Nephron (organoid): ENCODE data around the gene ARHGAP26.

Experiments
- H3K27ac Mint-ChIP-seq, 3 experiments: 2 replicates each; pipeline ENCODE4 v1.8.0; 2020; ENCODE audit warnings: mixed read lengths in 3 of 3, mild to moderate bottlenecking in 2 of 3, moderate library complexity in 1 of 3
- H3K27me3 Mint-ChIP-seq: 2 replicates; pipeline ENCODE4 v1.8.0; 2021; ENCODE audit warnings: low read depth, mild to moderate bottlenecking, moderate library complexity, mixed read lengths
- H3K36me3 Mint-ChIP-seq: 2 replicates; pipeline ENCODE4 v1.8.0; 2020; ENCODE audit warnings: low read depth, mixed read lengths
- H3K4me1 Mint-ChIP-seq: 2 replicates; pipeline ENCODE4 v1.8.0; 2020; ENCODE audit warnings: mixed read lengths
- H3K4me3 Mint-ChIP-seq, 3 experiments: 2 replicates each; pipeline ENCODE4 v1.8.0; 2020; ENCODE audit warnings: mild to moderate bottlenecking in 3 of 3, mixed read lengths in 3 of 3, moderate library complexity in 2 of 3
- H3K9me3 Mint-ChIP-seq: 2 replicates; pipeline ENCODE4 v1.8.0; 2020; ENCODE audit warnings: mixed read lengths
- CTCF ChIP-seq, 3 experiments: fragments of 200-600 bp; sonication (generic); IDR thresholded peaks; one replicate each; pipeline ENCODE4 v1.5.0; 2021; ENCODE audit warnings: antibody characterized with exemption in 3 of 3; ENCODE audit not compliant: unreplicated experiment in 3 of 3

ARHGAP26 gene

GRCh38 chr5:143106174-143106573, 336.0 kb downstream of the ARHGAP26 start:
- Mint-ChIP-seq H3K9me3 (no peaks in the 10 kb centered on the region), H3K4me3 (no peak overlapping the region), H3K4me1 (no peaks in the 10 kb centered on the region), H3K27ac (no peak overlapping the region), H3K27me3 (no peaks in the 10 kb centered on the region), H3K36me3 (no peaks in the 10 kb centered on the region)
- TF ChIP-seq CTCF (IDR thresholded peaks at IDR 0.05; ENCODE audit: unreplicated experiment in 3 of 3) = peak; percentile 12 to 36 (median 14)

- Mint-ChIP-seq H3K27me3 (peaks cover 3% of the 10 kb centered on the region), H3K9me3 (no peaks in the 10 kb centered on the region), H3K4me3 (no peak overlapping the region)
Observed at GRCh38 chr5:143108498-143109128, 338.4 kb downstream of the ARHGAP26 start.

GRCh38 chr5:143110591-143110990, 340.4 kb downstream of the ARHGAP26 start:
- Mint-ChIP-seq H3K36me3 (no peaks in the 10 kb centered on the region), H3K27ac (no peak overlapping the region), H3K27me3 (peaks cover 12% of the 10 kb centered on the region), H3K4me1 (no peaks in the 10 kb centered on the region), H3K4me3 (no peak overlapping the region), H3K9me3 (no peaks in the 10 kb centered on the region)
- TF ChIP-seq CTCF (IDR thresholded peaks at IDR 0.05; ENCODE audit: unreplicated experiment in 3 of 3) = no peak

More at GRCh38 chr5:143108498-143109128, 338.4 kb downstream of the ARHGAP26 start:
- no peaks in the 10 kb centered on the region for H3K36me3 Mint-ChIP-seq
- no peaks in the 10 kb centered on the region for H3K4me1 Mint-ChIP-seq
- TF ChIP-seq CTCF (IDR thresholded peaks at IDR 0.05; ENCODE audit: unreplicated experiment in 3 of 3) = no peak
- no peak overlapping the region for H3K27ac Mint-ChIP-seq

- Mint-ChIP-seq H3K27me3 (peaks cover 12% of the 10 kb centered on the region), H3K9me3 (no peaks in the 10 kb centered on the region), H3K4me1 (no peaks in the 10 kb centered on the region), H3K36me3 (no peaks in the 10 kb centered on the region), H3K27ac (no peak overlapping the region), H3K4me3 (no peak overlapping the region)
- no peak for TF ChIP-seq CTCF (IDR thresholded peaks at IDR 0.05; ENCODE audit: unreplicated experiment in 3 of 3)
Observed at GRCh38 chr5:143111799-143112198, 341.6 kb downstream of the ARHGAP26 start.

GRCh38 chr5:143113461-143113860, 343.3 kb downstream of the ARHGAP26 start:
- peaks cover 12% of the 10 kb centered on the region for H3K27me3 Mint-ChIP-seq

More at GRCh38 chr5:143113461-143113860, 343.3 kb downstream of the ARHGAP26 start:
- Mint-ChIP-seq H3K36me3 (no peaks in the 10 kb centered on the region), H3K4me3 (no peak overlapping the region), H3K9me3 (no peaks in the 10 kb centered on the region), H3K4me1 (no peaks in the 10 kb centered on the region), H3K27ac (no peak overlapping the region)
- TF ChIP-seq CTCF (IDR thresholded peaks at IDR 0.05; ENCODE audit: unreplicated experiment in 3 of 3) = no peak
